GM13976 (cell line): ENCODE data around the gene EVX1.

ENCODE experiments used
- DNase-seq: peaks from one replicate; pipeline ENCODE4 v3.0.0; 2012; ENCODE audit warnings: low spot score
- CTCF ChIP-seq: IDR thresholded peaks from 2 replicates; pipeline ENCODE4 v1.5.1; 2012; ENCODE audit warnings: borderline replicate concordance, mild to moderate bottlenecking; ENCODE audit not compliant: insufficient read depth; ENCODE audit errors: extremely low read depth, missing control alignments, control extremely low read depth
- in situ Hi-C: fragments of 300-500 bp; cut with MboI; formaldehyde crosslinking; loops from one replicate; pipeline ENCODE4 v1.12.0; 2022; ENCODE audit warnings: low sequenced_read_pairs, mixed read lengths, inconsistent platforms; ENCODE audit not compliant: unreplicated experiment

EVX1 gene

GRCh38 chr7:27245798-27246691 is 3.4 kb downstream of the EVX1 start:
- no peak for TF ChIP-seq CTCF
- DNase-seq = peak; percentile 32
- in situ Hi-C loops = loop anchor here (10.0 kb wide), 1 partner anchor 51 kb away; no protein-coding TSS in a partner anchor

DNA sequence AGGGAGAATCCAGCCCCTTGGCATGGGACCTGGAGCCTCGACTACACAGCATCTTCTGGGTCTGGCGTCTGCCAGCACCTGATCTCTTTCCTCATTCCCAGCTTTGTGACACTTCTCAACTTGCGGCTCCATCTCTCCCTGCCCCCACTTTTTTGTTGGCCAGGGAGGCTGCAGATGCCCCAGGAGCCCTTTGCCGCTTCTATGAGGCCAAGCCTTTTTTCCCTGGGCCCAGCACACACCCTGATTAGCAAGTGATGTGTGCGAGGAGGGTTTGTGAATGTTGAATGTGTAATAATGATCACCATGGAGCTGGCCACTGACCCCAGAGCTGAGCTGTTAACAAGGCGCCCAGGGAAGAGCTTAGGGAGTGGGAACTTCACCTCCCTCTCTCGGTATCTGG is 4.4 kb downstream of the EVX1 start:
- no peak for DNase-seq
- TF ChIP-seq CTCF = no peak
- in situ Hi-C loops = loop anchor here (10.0 kb wide), 1 partner anchor 52 kb away; no protein-coding TSS in a partner anchor

- DNase-seq = no peak
- in situ Hi-C loops = loop anchor here (10.0 kb wide), 1 partner anchor 53 kb away; no protein-coding TSS in a partner anchor
- TF ChIP-seq CTCF = no peak
These were observed 5.1 kb downstream of the EVX1 start for GRCh38 chr7:27247452-27248426.

GRCh38 chr7:27248427-27248806 is 5.8 kb downstream of the EVX1 start:
- TF ChIP-seq CTCF = no peak
- DNase-seq = no peak
- in situ Hi-C loops = loop anchor here (10.0 kb wide), 1 partner anchor 54 kb away; no protein-coding TSS in a partner anchor

DNA sequence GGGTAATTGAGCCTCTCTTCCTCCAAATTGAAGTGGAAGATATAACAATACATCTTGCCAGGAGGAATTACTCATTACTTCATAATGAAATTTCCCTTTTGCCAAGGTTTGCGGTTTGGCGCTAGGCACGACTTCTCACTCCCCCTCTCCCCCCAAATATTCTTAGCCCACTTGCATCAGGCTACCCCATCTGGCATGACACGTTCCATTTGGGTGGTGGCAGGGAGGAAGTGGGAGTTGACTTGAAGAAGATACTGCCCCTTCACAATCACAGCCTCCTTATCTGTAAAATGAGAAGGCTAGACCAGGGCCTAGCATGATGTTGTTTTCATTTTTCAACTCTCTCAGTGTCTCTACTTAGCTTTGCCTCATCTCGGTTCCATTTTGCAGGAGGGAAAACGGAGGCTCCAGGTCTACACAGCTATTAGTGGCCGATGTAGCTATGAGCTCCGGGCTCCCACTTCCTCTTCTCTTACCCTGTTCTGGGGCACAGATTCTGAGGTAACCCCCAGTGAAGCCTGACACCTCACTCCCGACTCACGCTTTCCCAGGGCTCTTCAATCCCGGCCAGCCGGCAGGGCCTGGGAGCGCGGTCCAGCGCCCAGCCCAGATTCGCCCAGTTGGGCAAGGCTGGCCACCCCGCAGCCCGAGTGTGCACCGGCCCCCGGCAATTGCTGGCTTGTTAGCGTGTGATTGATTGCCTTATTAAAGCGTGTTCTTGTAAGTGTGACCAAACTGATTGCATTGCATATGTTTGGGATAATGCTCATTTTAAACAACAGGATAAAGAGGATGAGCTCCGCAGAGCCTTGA is 6.5 kb downstream of the EVX1 start:
- DNase-seq = no peak
- in situ Hi-C loops = loop anchor here (10.0 kb wide), 1 partner anchor 54 kb away; no protein-coding TSS in a partner anchor
- no peak for TF ChIP-seq CTCF
